Heart left ventricle (tissue), 16 donors: ENCODE measurements around the gene SUGCT. TPM values are rescaled to one million over a fixed set of nuclear protein-coding genes. Genes with fewer than 3 reads are reported as not detected.

ENCODE experiments used
- ATAC-seq, 4 donors: fragments of 200-7000 bp; cut with Tn5 transposase; one replicate each; pipeline ENCODE4 v1.9.1; 2020 to 2022; ENCODE audit warnings: moderate library complexity in 4 of 4, mild to moderate bottlenecking in 3 of 4, moderate number of reproducible peaks in 1 of 4
- DNase-seq, 5 donors: peaks; one replicate each; pipeline ENCODE4 v3.0.0-alpha.2; 2020
- H3K27ac ChIP-seq, 12 donors: fragments of 200-600 bp; sonication (generic) in 4 of 12; one replicate each; pipeline versions ENCODE4 v1.5.0 to v1.8.0; 2016 to 2022; ENCODE audit warnings: mild to moderate bottlenecking in 2 of 12
- H3K27me3 ChIP-seq, 9 donors: fragments of 200-600 bp; sonication (generic) in 2 of 9; one replicate each; pipeline versions ENCODE4 v1.5.1 to v1.8.0; 2016 to 2022; ENCODE audit warnings: mild to moderate bottlenecking in 3 of 9
- H3K36me3 ChIP-seq, 9 donors: fragments of 200-600 bp; sonication (generic) in 2 of 9; one replicate each; pipeline versions ENCODE4 v1.5.0 to v1.8.0; 2018 to 2022; ENCODE audit warnings: mild to moderate bottlenecking in 2 of 9
- H3K4me1 ChIP-seq, 12 donors: fragments of 200-600 bp; sonication (generic) in 4 of 12; one replicate each; pipeline versions ENCODE4 v1.5.0 to v1.8.0; 2016 to 2022; ENCODE audit warnings: mild to moderate bottlenecking in 3 of 12
- H3K4me3 ChIP-seq, 12 donors: fragments of 200-600 bp; sonication (generic) in 4 of 12; one replicate each; pipeline versions ENCODE4 v1.5.0 to v1.8.0; 2017 to 2022; ENCODE audit warnings: mild to moderate bottlenecking in 9 of 12, moderate library complexity in 4 of 12
- H3K9me3 ChIP-seq, 12 donors: fragments of 200-600 bp; sonication (generic) in 4 of 12; one replicate each; pipeline versions ENCODE4 v1.5.0 to v1.8.0; 2016 to 2022; ENCODE audit warnings: mild to moderate bottlenecking in 1 of 12
- CTCF ChIP-seq, 12 donors: fragments of 200-600 bp; sonication (generic) in 4 of 12; IDR thresholded peaks; one replicate each; pipeline versions ENCODE4 v1.5.0 to v1.8.0; 2018 to 2022; ENCODE audit warnings: antibody characterized with exemption in 12 of 12, mild to moderate bottlenecking in 5 of 12
- POLR2A ChIP-seq, 2 donors: fragments of 450-650 bp; IDR thresholded peaks; one replicate each; pipeline ENCODE4 v1.6.1; 2017; ENCODE audit warnings: antibody characterized with exemption in 2 of 2, mild to moderate bottlenecking in 2 of 2, moderate library complexity in 2 of 2
- WGBS, 4 donors: extraction: QIAGEN DNeasy Blood & Tissue Kit in 2 of 4; methylation state at CpG; one replicate each; pipeline versions ENCODE4 v1.1.5 to v1.1.7; 2013 to 2018; 5-methylcytosine and 5-hydroxymethylcytosine counted together
- intact Hi-C, 10 donors: fragments of 100-400 bp; cut with DNase I; formaldehyde crosslinking; loops; one replicate each; pipeline versions ENCODE4 v1.11.1 to v1.14.2; 2022
- polyA plus RNA-seq, 2 donors: library from polyadenylated mRNA; stranded (reverse); fragments of 200-250 nt; gene quantifications; one replicate each; pipeline ENCODE4 v1.2.3, GENCODE V29; 2013
- total RNA-seq, 9 donors: library from RNA; depleted of rRNA in 2 of 9; stranded (reverse); fragments of >200 nt in 2 of 9; fragmentation: NEBNext Ultra II Directional in 3 of 9; extraction: Animal tissue kit (Norgen Biotek cat#: 25700) in 3 of 9; gene quantifications; one replicate each; pipeline versions ENCODE4 v1.1.0 to v1.2.4, GENCODE V29; 2016 to 2023
- donor health status: ischemic (EF 13 %, LVEDD 7.1; RV severe dilation, severe dysfunction).
- donor health status: healthy with polysubstance abuse.
- donor health status: DM: no; HTN: yes; CAD: no.
- donor health status: DM: no; HTN: no; CAD: no.
- donor health status: ischemic (EF 25% LVEDD 6.9; RV normal size, moderate dysfunction).
- donor health status: ischemic (EF 25% LVEDD 5.7; RV mildly dilated, moderate dysfunction).
- donor health status: healthy.
- donor health status: DM: yes; HTN: yes; CAD: no.
- donor health status: ischemic (EF 35%, LVEDD 5.7; RV mildly dilated, moderate dysfunction).
- donor health status: nonischemic (EF 11% LVEDD 7.7; RV severe dilation, severe dysfunction).
- donor health status: DM: yes; HTN: yes; CAD: no.
- donor health status: PGD.
- donor health status: ischemic (EF 29% LVEDD 5.4; RV normal size, mild dysfunction).
- donor health status: nonischemic (EF 23%, LVEDD 6.1; RV moderate dilation, normal function).

SUGCT gene
- total and polyA plus RNA-seq, 11 donors, result 1.4 to 7.6 (median 4.4) TPM

GRCh38 chr7:40327873-40328272 lies 193.1 kb downstream of the SUGCT start:
- DNase-seq (no peak), ATAC-seq (no peak)
- Histone ChIP-seq H3K9me3 (no peaks in the 10 kb centered on the region), H3K4me3 (no peak overlapping the region), H3K27ac (no peak overlapping the region), H3K27me3 (no peaks in the 10 kb centered on the region), H3K36me3 (no peaks in the 10 kb centered on the region), H3K4me1 (peaks cover 0 to 4% (median 0%) of the 10 kb centered on the region in 12 donors)
- TF ChIP-seq CTCF (IDR thresholded peaks at IDR 0.05), result no peak
- no peak for TF ChIP-seq POLR2A (IDR thresholded peaks at IDR 0.05)
- intact Hi-C loops, result loop anchor here in 8 of 10 donors (2.0 to 10.0 kb wide), 7 partner anchors 274 to 1387 kb away; no protein-coding TSS in a partner anchor

- H3K36me3 ChIP-seq, result no peaks in the 10 kb centered on the region
- no peaks in the 10 kb centered on the region for H3K27me3 ChIP-seq
- DNase-seq, result no peak
- no peak overlapping the region for H3K4me3 ChIP-seq
- ATAC-seq, result peak in 2 of 4 donors; percentile 49 to 50
- 50 to 63% (median 57%) methylated on average over 1 of the region's 1 CpG for WGBS, 4 donors
- intact Hi-C loops, result loop anchor here (2.0 to 10.0 kb wide), 10 partner anchors 273 to 1403 kb away; no protein-coding TSS in a partner anchor
- no peak overlapping the region for H3K27ac ChIP-seq
- H3K4me1 ChIP-seq, result peaks cover 0 to 4% (median 0%) of the 10 kb centered on the region in 12 donors
- TF ChIP-seq CTCF (IDR thresholded peaks at IDR 0.05), result peak; percentile 64 to 89 (median 73)
- TF ChIP-seq POLR2A (IDR thresholded peaks at IDR 0.05), result no peak
- H3K9me3 ChIP-seq, result no peaks in the 10 kb centered on the region
Measured at GRCh38 chr7:40329601-40330153, 194.9 kb downstream of the SUGCT start.

DNA sequence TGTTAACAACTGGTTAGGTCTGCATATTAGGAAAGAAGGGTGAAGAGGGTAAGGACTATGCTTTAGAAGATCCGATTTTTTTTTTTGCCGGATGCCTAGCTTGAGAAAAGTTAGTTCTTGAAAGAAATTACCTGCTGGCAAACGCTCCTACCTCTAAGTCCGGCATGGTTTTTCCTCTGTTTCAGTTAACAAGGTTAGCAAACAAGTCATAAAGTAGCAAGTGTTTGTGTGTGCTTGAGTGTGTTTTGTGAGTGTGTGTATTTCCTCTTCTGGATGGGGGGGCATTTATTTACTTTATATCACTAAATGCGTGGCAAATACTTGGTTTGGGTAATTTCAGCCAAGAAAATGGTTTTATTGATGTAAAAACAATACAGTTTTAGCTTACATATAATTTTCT lies 195.6 kb downstream of the SUGCT start:
- peaks cover 0 to 4% (median 0%) of the 10 kb centered on the region in 12 donors for H3K4me1 ChIP-seq
- H3K4me3 ChIP-seq, result no peak overlapping the region
- TF ChIP-seq POLR2A (IDR thresholded peaks at IDR 0.05) (no peak), CTCF (IDR thresholded peaks at IDR 0.05) (no peak)
- ATAC-seq (no peak), DNase-seq (no peak)
- intact Hi-C loops, result loop anchor here in 5 of 10 donors (2.0 to 10.0 kb wide), 8 partner anchors 272 to 1402 kb away; no protein-coding TSS in a partner anchor
- H3K27ac ChIP-seq, result no peak overlapping the region
- no peaks in the 10 kb centered on the region for H3K9me3 ChIP-seq
- WGBS, 4 donors, result 82 to 89% (median 87%) methylated on average over 5 of the region's 5 CpGs
- H3K27me3 ChIP-seq, result no peaks in the 10 kb centered on the region
- H3K36me3 ChIP-seq, result no peaks in the 10 kb centered on the region

DNA sequence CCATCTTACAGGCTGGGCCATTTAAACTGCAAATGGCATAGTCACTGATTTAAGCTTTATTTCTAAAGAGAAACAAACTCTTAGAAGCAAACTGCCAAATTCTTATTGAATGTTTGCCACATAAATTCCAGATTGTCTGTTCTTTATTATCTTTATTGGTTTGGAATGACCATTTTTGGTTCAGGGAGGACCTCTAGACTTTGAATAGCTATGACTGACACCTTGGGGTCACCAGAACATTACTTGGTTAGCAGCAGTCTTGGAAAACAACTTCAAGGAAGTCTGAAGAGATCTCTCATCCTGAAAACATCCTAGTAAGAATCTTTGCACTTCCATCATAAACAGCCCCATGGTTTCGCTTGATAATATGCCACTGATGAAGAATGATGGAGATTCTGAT lies 197.1 kb downstream of the SUGCT start:
- ATAC-seq, result no peak
- Histone ChIP-seq H3K4me3 (no peak overlapping the region), H3K27me3 (no peaks in the 10 kb centered on the region), H3K4me1 (peaks cover 0 to 4% (median 0%) of the 10 kb centered on the region in 12 donors), H3K27ac (no peak overlapping the region), H3K36me3 (no peaks in the 10 kb centered on the region), H3K9me3 (peaks cover 0 to 1% (median 0%) of the 10 kb centered on the region in 12 donors)
- DNase-seq, result no peak
- intact Hi-C loops, result loop anchor here in 5 of 10 donors (2.0 to 10.0 kb wide), 8 partner anchors 270 to 1400 kb away; no protein-coding TSS in a partner anchor
- WGBS, 4 donors, result 2 to 54% (median 42%) methylated on average over 1 of the region's 1 CpG
- TF ChIP-seq POLR2A (IDR thresholded peaks at IDR 0.05) (no peak), CTCF (IDR thresholded peaks at IDR 0.05) (no peak)
